Right lobe of liver (tissue), 6 donors: ENCODE measurements around the gene SHISAL2A. TPM values are rescaled to one million over a fixed set of nuclear protein-coding genes. Genes with fewer than 3 reads are reported as not detected.

Experiments used
- ATAC-seq, 4 donors: fragments of 200-7000 bp; cut with Tn5 transposase; one replicate each; pipeline ENCODE4 v1.9.1; 2020; ENCODE audit warnings: mild to moderate bottlenecking in 4 of 4, moderate library complexity in 4 of 4
- DNase-seq, 3 donors: peaks; one replicate each; pipeline ENCODE4 v3.0.0-alpha.2; 2020
- H3K27ac ChIP-seq, 3 donors: fragments of 200-600 bp; one replicate each; pipeline ENCODE4 v1.8.0; 2022
- H3K27me3 ChIP-seq, 2 donors: fragments of 200-600 bp; one replicate each; pipeline ENCODE4 v1.8.0; 2022
- H3K36me3 ChIP-seq, 4 donors: fragments of 200-600 bp; sonication (generic) in 1 of 4; one replicate each; pipeline versions ENCODE4 v1.5.1 to v1.8.0; 2017 to 2022; ENCODE audit warnings: control low read depth in 1 of 4
- H3K4me1 ChIP-seq, 4 donors: fragments of 200-600 bp; sonication (generic) in 1 of 4; one replicate each; pipeline versions ENCODE4 v1.5.1 to v1.8.0; 2017 to 2022; ENCODE audit warnings: control low read depth in 1 of 4
- H3K4me3 ChIP-seq, 3 donors: fragments of 200-600 bp; one replicate each; pipeline ENCODE4 v1.8.0; 2022
- H3K9me3 ChIP-seq, 4 donors: fragments of 200-600 bp; sonication (generic) in 1 of 4; one replicate each; pipeline versions ENCODE4 v1.5.1 to v1.8.0; 2017 to 2022; ENCODE audit warnings: control low read depth in 1 of 4
- POLR2A ChIP-seq: fragments of 450-650 bp; IDR thresholded peaks from one replicate; pipeline ENCODE4 v1.6.1; 2017; ENCODE audit warnings: antibody characterized with exemption, mild to moderate bottlenecking
- WGBS: methylation state at CpG from one replicate; pipeline ENCODE4 v1.1.6; 2018; ENCODE audit warnings: low coverage, low lambda C conversion rate; ENCODE audit not compliant: insufficient coverage; ENCODE audit errors: missing lambda C conversion rate; 5-methylcytosine and 5-hydroxymethylcytosine counted together
- intact Hi-C, 2 donors: fragments of 100-400 bp; cut with DNase I; formaldehyde crosslinking; loops; one replicate each; pipeline versions ENCODE4 v1.11.2 to v1.14.1; 2022
- total RNA-seq, 6 experiments: library from RNA; depleted of rRNA in 2 of 6; stranded (reverse); fragments of >200 nt in 2 of 6; fragmentation: NEBNext Ultra II Directional in 3 of 6; extraction: Animal tissue kit (Norgen Biotek cat#: 25700) in 3 of 6; gene quantifications; one replicate each; pipeline versions ENCODE4 v1.1.0 to v1.2.4, GENCODE V29; 2016 to 2023
- TF ChIP-seq, protein P1 (sequence below), 4 donors: fragments of 200-600 bp in 3 of 4; fragments of 450-650 bp in 1 of 4; IDR thresholded peaks; one replicate each; pipeline versions ENCODE4 v1.5.1 to v1.8.0; 2016 to 2022; ENCODE audit warnings: antibody characterized with exemption in 4 of 4, mild to moderate bottlenecking in 2 of 4
- donor health status: DM: no; HTN: yes; CAD: no.
- donor health status: DM: no; HTN: no; CAD: no.
- donor health status: DM: no; HTN: no; CAD: no.
- donor health status: DM: no; HTN: yes; CAD: no.
- donor health status: DM: no; HTN: yes; CAD: no.

SHISAL2A gene
- total RNA-seq, 6 experiments from 2014 or later = not detected

DNA sequence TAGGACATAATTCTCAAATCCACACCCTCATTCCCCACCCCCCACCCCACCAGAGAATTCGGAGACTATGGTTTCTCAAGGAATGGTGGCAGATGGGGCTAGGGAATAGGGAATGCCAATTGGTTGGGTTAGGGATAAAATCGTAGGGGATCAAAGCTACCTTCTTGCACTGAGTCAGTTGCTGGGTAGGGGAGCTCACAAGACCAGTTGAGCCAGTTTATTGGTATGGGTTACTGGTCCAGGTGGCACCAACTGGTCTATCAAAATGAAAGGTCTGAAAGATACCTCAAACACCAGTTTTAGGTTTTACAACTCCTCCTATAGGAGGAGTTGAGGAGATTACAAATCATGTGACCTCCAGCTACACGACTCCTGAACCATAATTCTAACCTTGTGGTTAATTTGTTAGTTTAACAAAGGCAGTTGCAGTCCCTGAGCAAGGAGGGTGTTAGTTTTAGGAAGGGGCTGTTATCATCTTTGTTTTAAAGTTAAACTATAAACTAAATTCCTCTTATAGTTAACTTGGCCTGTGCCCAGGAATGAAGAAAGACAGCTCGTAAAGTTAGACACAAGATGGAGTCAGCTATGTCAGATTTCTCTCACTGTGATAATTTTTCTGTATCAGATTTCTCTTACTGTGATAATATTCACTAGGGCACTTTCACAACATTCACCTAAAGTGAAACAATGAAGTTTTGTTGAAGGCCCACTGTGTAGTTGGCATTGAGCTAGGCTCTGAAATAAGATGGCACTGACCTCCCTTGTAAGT is 2.5 kb downstream of the SHISAL2A start:
- Histone ChIP-seq H3K4me1 (no peaks in the 10 kb centered on the region), H3K9me3 (no peaks in the 10 kb centered on the region), H3K27me3 (no peaks in the 10 kb centered on the region), H3K27ac (no peak overlapping the region), H3K36me3 (no peaks in the 10 kb centered on the region), H3K4me3 (no peak overlapping the region)
- no peak for TF ChIP-seq POLR2A
- TF ChIP-seq, protein P1, sequence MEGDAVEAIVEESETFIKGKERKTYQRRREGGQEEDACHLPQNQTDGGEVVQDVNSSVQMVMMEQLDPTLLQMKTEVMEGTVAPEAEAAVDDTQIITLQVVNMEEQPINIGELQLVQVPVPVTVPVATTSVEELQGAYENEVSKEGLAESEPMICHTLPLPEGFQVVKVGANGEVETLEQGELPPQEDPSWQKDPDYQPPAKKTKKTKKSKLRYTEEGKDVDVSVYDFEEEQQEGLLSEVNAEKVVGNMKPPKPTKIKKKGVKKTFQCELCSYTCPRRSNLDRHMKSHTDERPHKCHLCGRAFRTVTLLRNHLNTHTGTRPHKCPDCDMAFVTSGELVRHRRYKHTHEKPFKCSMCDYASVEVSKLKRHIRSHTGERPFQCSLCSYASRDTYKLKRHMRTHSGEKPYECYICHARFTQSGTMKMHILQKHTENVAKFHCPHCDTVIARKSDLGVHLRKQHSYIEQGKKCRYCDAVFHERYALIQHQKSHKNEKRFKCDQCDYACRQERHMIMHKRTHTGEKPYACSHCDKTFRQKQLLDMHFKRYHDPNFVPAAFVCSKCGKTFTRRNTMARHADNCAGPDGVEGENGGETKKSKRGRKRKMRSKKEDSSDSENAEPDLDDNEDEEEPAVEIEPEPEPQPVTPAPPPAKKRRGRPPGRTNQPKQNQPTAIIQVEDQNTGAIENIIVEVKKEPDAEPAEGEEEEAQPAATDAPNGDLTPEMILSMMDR (IDR thresholded peaks at IDR 0.05) = no peak
- WGBS = 76% methylated on average over 4 of the region's 4 CpGs
- ATAC-seq = no peak
- intact Hi-C loops = no loop called here
- no peak for DNase-seq

DNA sequence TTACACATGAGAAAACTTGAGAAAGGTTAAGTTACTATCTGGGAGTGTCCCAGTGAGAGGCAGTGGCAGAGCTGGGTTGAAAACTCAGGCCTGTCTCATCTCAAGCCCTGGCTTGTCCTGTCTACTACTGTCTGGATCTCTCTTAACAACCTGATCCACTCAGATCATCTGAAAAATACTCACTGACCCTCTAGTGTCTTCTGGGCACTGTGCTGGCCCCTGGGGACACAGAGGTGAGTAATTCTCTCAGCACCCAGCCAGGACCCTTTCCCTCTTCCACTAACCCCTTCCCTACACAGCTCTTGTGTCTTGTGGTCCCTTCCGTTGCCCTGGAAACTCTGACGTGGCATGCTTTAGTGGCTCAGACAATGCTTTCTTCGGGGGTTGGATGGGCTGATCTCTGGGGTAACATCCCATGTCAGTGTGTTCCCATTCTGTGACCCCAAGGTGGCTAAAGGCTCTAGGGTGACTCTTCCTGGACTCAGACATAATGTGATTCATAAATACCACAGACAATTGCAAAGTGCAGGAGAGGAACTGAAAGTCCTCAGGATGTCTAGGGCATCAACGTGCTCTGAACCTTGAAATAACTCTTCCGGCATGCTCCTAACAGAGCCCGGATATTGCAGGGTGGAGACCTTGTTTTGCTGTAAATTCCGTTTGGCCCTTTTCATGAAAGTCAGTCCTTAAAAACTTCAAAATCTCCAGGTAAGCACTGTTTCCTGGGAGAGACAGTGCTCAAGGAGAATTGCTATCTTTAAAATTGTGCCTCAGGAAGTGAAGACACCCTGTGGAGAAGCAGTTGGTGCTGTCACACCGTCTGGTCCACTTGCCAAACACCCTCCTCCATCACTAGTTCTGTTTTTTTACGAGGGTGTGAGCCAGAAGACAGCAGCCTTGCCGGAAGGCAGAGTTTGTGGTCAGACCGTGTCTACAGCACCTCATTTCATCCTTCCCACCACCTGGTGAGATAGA is 4.0 kb downstream of the SHISAL2A start:
- Histone ChIP-seq H3K4me1 (no peaks in the 10 kb centered on the region), H3K27me3 (no peaks in the 10 kb centered on the region), H3K36me3 (no peaks in the 10 kb centered on the region), H3K9me3 (no peaks in the 10 kb centered on the region), H3K27ac (peak overlapping the region in 1 of 3 donors; percentile 29), H3K4me3 (no peak overlapping the region)
- WGBS = 36% methylated on average over 11 of the region's 11 CpGs
- TF ChIP-seq, protein P1 (IDR thresholded peaks at IDR 0.05) = no peak
- TF ChIP-seq POLR2A = no peak
- peak; percentile 21 to 45 (median 44) for ATAC-seq
- no peak for DNase-seq
- intact Hi-C loops = no loop called here

GRCh38 chr1:52637946-52638345 is 5.0 kb downstream of the SHISAL2A start:
- Histone ChIP-seq H3K9me3 (no peaks in the 10 kb centered on the region), H3K4me3 (no peak overlapping the region), H3K27ac (no peak overlapping the region), H3K27me3 (no peaks in the 10 kb centered on the region), H3K4me1 (no peaks in the 10 kb centered on the region), H3K36me3 (no peaks in the 10 kb centered on the region)
- WGBS = 72% methylated on average over 4 of the region's 4 CpGs
- intact Hi-C loops = no loop called here
- DNase-seq (no peak), ATAC-seq (no peak)
- TF ChIP-seq POLR2A = no peak
- TF ChIP-seq, protein P1 (IDR thresholded peaks at IDR 0.05) = no peak

GRCh38 chr1:52640697-52641096 is 7.7 kb downstream of the SHISAL2A start:
- no peaks in the 10 kb centered on the region for H3K4me1 ChIP-seq
- no peaks in the 10 kb centered on the region for H3K27me3 ChIP-seq
- TF ChIP-seq, protein P1 (IDR thresholded peaks at IDR 0.05) = no peak
- WGBS = 93% methylated on average over 5 of the region's 6 CpGs
- no peak overlapping the region for H3K4me3 ChIP-seq
- intact Hi-C loops = no loop called here
- no peak for DNase-seq
- no peaks in the 10 kb centered on the region for H3K36me3 ChIP-seq
- H3K27ac ChIP-seq = no peak overlapping the region
- H3K9me3 ChIP-seq = no peaks in the 10 kb centered on the region
- no peak for ATAC-seq
